Aorta (tissue), 5 donors: ENCODE results near the gene LNPEP. TPM values are rescaled to one million over a fixed set of nuclear protein-coding genes. Genes with fewer than 3 reads are reported as not detected.

Experiments
- ATAC-seq: fragments of 200-7000 bp; cut with Tn5 transposase; one replicate; pipeline ENCODE4 v1.9.1; 2022; ENCODE audit warnings: moderate library complexity; ENCODE audit not compliant: low FRiP score
- DNase-seq, 2 donors: peaks; one replicate each; pipeline ENCODE4 v3.0.0-alpha.2; 2020
- H3K27ac ChIP-seq, 2 donors: one replicate each; pipeline ENCODE4 v1.5.1; 2013; ENCODE audit warnings: low read length in 2 of 2, mild to moderate bottlenecking in 2 of 2, moderate library complexity in 2 of 2, control low read depth in 1 of 2, inconsistent platforms in 1 of 2, low read depth in 1 of 2
- H3K27me3 ChIP-seq, 2 donors: one replicate each; pipeline ENCODE4 v1.6.1; 2013; ENCODE audit warnings: control low read depth in 1 of 2, low read length in 1 of 2, mild to moderate bottlenecking in 1 of 2, moderate library complexity in 1 of 2; ENCODE audit not compliant: insufficient read depth in 2 of 2, control insufficient read depth in 1 of 2
- H3K36me3 ChIP-seq, 2 donors: one replicate each; pipeline ENCODE4 v1.6.1; 2013; ENCODE audit warnings: control low read depth in 1 of 2, low read length in 1 of 2, mild to moderate bottlenecking in 1 of 2; ENCODE audit not compliant: insufficient read depth in 2 of 2, control insufficient read depth in 1 of 2
- H3K4me1 ChIP-seq, 2 donors: one replicate each; pipeline ENCODE4 v1.6.1; 2013; ENCODE audit warnings: low read length in 2 of 2, control low read depth in 1 of 2, mild to moderate bottlenecking in 1 of 2, moderate library complexity in 1 of 2; ENCODE audit not compliant: insufficient read depth in 2 of 2, control insufficient read depth in 1 of 2
- H3K4me3 ChIP-seq, 2 donors: one replicate each; pipeline ENCODE4 v1.5.1; 2013; ENCODE audit warnings: low read length in 2 of 2, control low read depth in 1 of 2, mild to moderate bottlenecking in 1 of 2
- H3K9me3 ChIP-seq: one replicate; pipeline ENCODE4 v1.6.1; 2013; ENCODE audit warnings: mild to moderate bottlenecking, low read length; ENCODE audit not compliant: control insufficient read depth
- WGBS, 2 donors: extraction: QIAGEN DNeasy Blood & Tissue Kit; methylation state at CpG; one replicate each; pipeline ENCODE4 v1.1.7; 2013; 5-methylcytosine and 5-hydroxymethylcytosine counted together
- intact Hi-C, 2 donors: fragments of 100-400 bp; cut with DNase I; formaldehyde crosslinking; loops; one replicate each; pipeline versions ENCODE4 v1.14.2 to v1.15.0; 2022
- polyA plus RNA-seq, 2 donors: library from polyadenylated mRNA; stranded (reverse); fragments of 200-250 nt; gene quantifications; one replicate each; pipeline ENCODE4 v1.2.3, GENCODE V29; 2013
- total RNA-seq, 2 donors: library from RNA; stranded (reverse); fragmentation: NEBNext Ultra II Directional; extraction: Animal tissue kit (Norgen Biotek cat#: 25700); gene quantifications; one replicate each; pipeline ENCODE4 v1.2.1, GENCODE V29; 2021
- donor health status: healthy with polysubstance abuse.
- donor health status: Bipolar disorder and iron deficiency.
- donor health status: DM: no; HTN: no; CAD: no.
- donor health status: DM: no; HTN: no; CAD: no.
- donor health status: DM: yes; HTN: yes; CAD: no.

The LNPEP gene
- total and polyA plus RNA-seq, 4 donors, result 3.1 to 69.8 (median 29.5) TPM

DNA sequence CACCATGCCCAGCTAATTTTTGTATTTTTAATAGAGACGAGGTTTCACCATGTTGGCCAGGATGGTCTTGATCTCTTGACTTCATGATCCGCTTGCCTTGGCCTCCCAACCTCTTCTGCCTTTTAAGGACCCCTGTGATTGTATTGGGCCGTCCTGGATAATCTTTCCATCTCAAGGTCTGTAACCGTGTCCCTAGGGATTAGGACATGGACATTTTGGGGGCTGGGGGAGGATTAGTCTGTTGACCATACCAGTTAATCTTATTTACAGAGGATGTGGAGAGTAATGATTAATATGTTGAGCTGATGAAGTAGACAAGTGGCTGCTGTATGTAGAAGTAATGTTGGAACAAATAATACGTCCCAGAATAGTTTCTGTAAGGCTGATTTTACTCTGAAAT lies 23.1 kb downstream of the LNPEP start:
- ATAC-seq, result no peak
- DNase-seq, result no peak
- intact Hi-C loops, result no loop called here
- 95 to 96% methylated on average over 5 of the region's 5 CpGs for WGBS, 2 donors
- Histone ChIP-seq H3K36me3 (no peaks in the 10 kb centered on the region), H3K9me3 (no peaks in the 10 kb centered on the region), H3K4me3 (no peak overlapping the region), H3K27ac (no peak overlapping the region), H3K27me3 (no peaks in the 10 kb centered on the region), H3K4me1 (peaks cover 0 to 12% of the 10 kb centered on the region in 2 donors)

DNA sequence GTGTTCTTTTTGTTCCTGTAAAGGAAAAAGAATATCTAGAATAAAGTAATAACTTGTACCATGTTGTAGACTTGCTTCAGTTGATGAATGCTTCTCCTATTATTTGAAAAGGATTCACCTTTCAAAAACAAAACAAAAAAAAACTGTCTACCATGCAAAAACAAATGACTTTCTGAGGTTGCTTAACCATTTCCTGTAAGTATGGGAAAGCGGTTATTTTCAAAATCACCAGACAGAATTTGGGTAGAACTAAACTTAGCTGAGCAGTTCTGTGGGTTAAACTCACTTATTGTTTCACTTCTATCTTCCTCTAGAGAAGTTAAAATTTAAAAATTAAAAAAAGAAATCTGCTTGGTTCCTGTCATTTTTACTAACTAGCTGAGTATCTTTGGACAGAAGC lies 25.2 kb downstream of the LNPEP start:
- 87 to 94% methylated on average over 1 of the region's 1 CpG for WGBS, 2 donors
- Histone ChIP-seq H3K36me3 (no peaks in the 10 kb centered on the region), H3K9me3 (no peaks in the 10 kb centered on the region), H3K4me3 (no peak overlapping the region), H3K27me3 (no peaks in the 10 kb centered on the region), H3K4me1 (peaks cover 0 to 12% of the 10 kb centered on the region in 2 donors), H3K27ac (no peak overlapping the region)
- ATAC-seq (no peak), DNase-seq (no peak)
- intact Hi-C loops, result no loop called here

DNA sequence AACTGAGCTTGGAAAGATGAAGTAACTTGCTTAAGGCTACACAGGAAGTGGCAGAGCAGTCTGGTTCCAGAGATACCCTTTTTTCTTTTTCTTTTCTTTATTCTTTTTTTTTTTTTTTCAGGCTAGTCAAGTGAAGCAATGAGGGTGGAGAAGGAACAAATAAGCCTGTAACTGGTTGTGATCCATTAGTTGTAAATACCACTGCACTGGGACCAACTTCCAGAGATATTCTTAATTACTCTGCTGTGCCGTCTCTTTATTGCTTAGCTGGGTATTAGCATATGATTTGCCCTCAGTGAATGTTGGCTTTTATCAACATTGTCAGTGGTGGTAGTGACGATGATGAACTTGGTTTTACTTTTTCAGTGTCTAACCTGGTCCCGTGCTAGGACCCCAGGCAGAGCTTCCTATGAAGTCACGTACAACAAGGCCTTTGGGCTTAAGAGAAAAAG lies 26.7 kb downstream of the LNPEP start:
- Histone ChIP-seq H3K27ac (no peak overlapping the region), H3K9me3 (no peaks in the 10 kb centered on the region), H3K36me3 (no peaks in the 10 kb centered on the region), H3K27me3 (no peaks in the 10 kb centered on the region), H3K4me3 (no peak overlapping the region), H3K4me1 (peaks cover 0 to 6% of the 10 kb centered on the region in 2 donors)
- ATAC-seq (no peak), DNase-seq (no peak)
- 86 to 87% methylated on average over 4 of the region's 4 CpGs for WGBS, 2 donors
- intact Hi-C loops, result no loop called here

DNA sequence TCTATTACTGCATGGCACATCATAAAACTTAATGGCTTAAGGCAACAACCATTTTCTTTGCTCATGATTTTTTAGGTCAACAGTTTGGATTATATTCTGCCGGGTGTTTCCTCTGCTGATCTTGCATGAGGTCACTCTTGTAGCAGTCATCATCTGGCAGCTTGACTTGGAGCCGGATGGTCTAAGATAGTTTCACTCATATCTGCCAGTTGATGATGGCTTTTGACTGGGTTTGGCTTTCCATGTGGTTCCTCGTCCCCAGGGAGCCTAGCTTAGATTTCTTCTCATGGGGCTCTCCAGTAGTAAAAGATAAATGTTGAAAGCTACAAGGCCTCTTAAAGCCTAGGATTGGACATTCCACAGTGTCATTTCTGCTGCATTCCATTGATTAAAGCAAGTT lies 27.4 kb downstream of the LNPEP start:
- Histone ChIP-seq H3K4me3 (no peak overlapping the region), H3K9me3 (no peaks in the 10 kb centered on the region), H3K27me3 (no peaks in the 10 kb centered on the region), H3K27ac (no peak overlapping the region), H3K36me3 (no peaks in the 10 kb centered on the region), H3K4me1 (peaks cover 0 to 3% of the 10 kb centered on the region in 2 donors)
- 4 to 5% methylated on average over 3 of the region's 3 CpGs for WGBS, 2 donors
- intact Hi-C loops, result no loop called here
- ATAC-seq, result peak; percentile 78
- DNase-seq, result peak in 1 of 2 donors; percentile 60

DNA sequence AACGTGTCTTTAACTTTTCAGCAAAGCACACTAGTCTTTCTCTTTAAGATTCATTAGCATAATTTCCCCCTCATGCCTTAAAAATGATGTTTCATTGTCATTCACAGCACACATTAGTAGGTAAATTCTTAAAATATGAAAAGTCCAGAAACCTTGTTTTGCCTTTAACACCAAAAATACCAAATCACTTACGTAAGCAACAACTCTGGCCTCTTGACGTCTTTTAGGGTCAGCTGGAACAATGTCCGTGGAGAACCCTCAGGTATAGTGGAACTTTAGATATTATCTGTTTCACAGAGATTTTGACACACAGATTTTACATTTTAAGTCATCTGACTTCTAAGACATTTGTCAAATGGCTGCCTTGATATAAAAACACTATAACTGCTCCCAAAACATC lies 30.9 kb downstream of the LNPEP start:
- 72 to 73% methylated on average over 4 of the region's 4 CpGs for WGBS, 2 donors
- ATAC-seq (no peak), DNase-seq (no peak)
- Histone ChIP-seq H3K4me1 (no peaks in the 10 kb centered on the region), H3K27ac (no peak overlapping the region), H3K27me3 (no peaks in the 10 kb centered on the region), H3K36me3 (no peaks in the 10 kb centered on the region), H3K4me3 (no peak overlapping the region), H3K9me3 (no peaks in the 10 kb centered on the region)
- intact Hi-C loops, result no loop called here

DNA sequence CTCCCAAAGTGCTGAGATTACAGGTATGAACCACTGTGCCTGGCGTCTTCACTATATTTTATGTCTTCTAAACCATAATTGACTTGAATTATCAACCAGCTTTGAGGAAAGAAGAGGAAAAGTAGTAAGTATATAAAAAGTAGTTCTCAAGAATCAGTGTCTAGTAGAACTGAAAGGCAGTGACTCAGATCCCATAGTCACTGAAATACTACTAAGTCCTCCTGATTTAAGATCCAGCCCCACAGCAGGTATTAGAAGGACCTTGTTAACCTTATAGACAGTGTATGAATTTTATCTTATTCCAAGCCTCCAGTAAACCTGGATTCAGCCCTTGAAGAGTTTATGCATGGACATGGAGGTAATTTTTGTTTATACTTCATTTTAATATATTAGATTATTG lies 31.5 kb downstream of the LNPEP start:
- no peaks in the 10 kb centered on the region for H3K4me1 ChIP-seq
- no peaks in the 10 kb centered on the region for H3K27me3 ChIP-seq
- ATAC-seq, result no peak
- H3K9me3 ChIP-seq, result no peaks in the 10 kb centered on the region
- no peak overlapping the region for H3K27ac ChIP-seq
- H3K36me3 ChIP-seq, result no peaks in the 10 kb centered on the region
- no peak overlapping the region for H3K4me3 ChIP-seq
- intact Hi-C loops, result no loop called here
- no peak for DNase-seq
- 94 to 95% methylated on average over 1 of the region's 1 CpG for WGBS, 2 donors

DNA sequence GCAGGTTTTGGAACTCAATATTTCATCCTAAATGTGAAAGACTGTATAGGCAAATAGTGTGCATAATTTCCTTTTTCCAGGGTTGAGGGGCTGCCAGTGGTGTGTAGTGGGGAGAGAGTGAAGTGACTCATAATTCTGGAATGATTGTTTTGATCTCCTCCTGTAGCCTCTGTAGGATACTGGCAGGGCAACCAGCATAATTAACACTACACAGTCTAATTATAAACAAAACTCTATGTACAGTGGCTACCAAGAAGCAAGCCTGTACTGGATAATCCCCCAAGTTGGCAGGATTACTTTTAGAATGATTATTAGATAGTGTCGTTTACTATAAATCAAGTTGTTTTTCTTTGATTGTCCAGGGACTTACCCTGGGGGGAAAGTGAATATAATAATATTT lies 32.2 kb downstream of the LNPEP start:
- ATAC-seq (no peak), DNase-seq (no peak)
- WGBS, 2 donors, result 2 to 12% methylated on average over 1 of the region's 1 CpG
- Histone ChIP-seq H3K27ac (no peak overlapping the region), H3K27me3 (no peaks in the 10 kb centered on the region), H3K36me3 (no peaks in the 10 kb centered on the region), H3K4me1 (no peaks in the 10 kb centered on the region), H3K4me3 (no peak overlapping the region), H3K9me3 (no peaks in the 10 kb centered on the region)
- intact Hi-C loops, result no loop called here

DNA sequence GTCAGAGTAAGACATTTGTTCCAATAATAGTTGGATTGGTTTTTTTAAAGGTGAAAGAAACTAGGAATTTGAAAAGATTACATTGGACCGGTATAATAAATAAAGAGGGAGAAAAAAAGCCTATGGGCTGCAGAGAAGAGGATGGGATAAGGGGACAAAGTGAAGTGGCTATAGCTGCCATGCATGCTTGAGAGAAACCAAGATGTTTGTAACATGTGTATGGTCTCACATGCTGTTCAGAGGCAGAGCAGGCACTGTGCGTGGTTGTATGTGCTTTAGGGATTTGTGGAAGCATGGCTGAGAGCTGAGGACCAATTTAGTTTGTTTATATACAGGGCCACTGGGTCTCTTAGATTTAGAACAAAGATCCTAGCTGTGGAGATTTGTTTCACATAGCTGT lies 32.7 kb downstream of the LNPEP start:
- intact Hi-C loops, result no loop called here
- Histone ChIP-seq H3K27me3 (no peaks in the 10 kb centered on the region), H3K4me1 (peaks cover 0 to 2% of the 10 kb centered on the region in 2 donors), H3K4me3 (no peak overlapping the region), H3K9me3 (no peaks in the 10 kb centered on the region), H3K36me3 (no peaks in the 10 kb centered on the region), H3K27ac (peak overlapping the region; percentile 30 to 51)
- whole genome bisulfite sequencing, 2 donors, result 5 to 11% methylated on average over 2 of the region's 2 CpGs
- ATAC-seq (no peak), DNase-seq (no peak)

DNA sequence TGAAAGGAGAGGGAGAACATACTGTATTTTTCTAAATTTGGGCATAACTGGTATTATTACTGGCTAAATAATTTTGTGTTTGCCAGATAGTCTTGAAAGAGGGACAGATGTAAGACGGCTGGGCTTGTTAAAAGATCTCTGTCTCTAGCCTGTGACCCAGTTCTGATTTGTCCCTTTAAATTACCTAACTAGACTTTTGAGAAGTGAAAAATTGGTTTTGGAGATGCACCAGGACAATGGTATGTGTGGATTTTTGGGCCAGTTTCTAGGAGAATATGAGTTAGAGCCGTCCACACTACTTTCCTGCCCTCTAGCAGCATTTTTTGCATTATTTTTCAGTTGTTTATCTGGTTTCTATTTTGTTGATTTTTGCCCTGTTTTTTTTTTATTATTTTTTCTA lies 33.5 kb downstream of the LNPEP start:
- no peak for ATAC-seq
- intact Hi-C loops, result no loop called here
- WGBS, 2 donors, result 7 to 10% methylated on average over 2 of the region's 2 CpGs
- Histone ChIP-seq H3K27me3 (no peaks in the 10 kb centered on the region), H3K27ac (no peak overlapping the region), H3K9me3 (no peaks in the 10 kb centered on the region), H3K4me1 (peaks cover 1 to 3% of the 10 kb centered on the region in 2 donors), H3K4me3 (no peak overlapping the region), H3K36me3 (no peaks in the 10 kb centered on the region)
- DNase-seq, result no peak
